Putamen (tissue), 1 donor: Measurements from ENCODE around the gene PLPP6.
"Not testable (repeated sequence)": the region's sequence is repeated elsewhere in the genome, so short reads cannot be mapped to it uniquely, and the experiment has no call there.

Source experiments
- DNase-seq: peaks from one replicate; pipeline ENCODE4 v3.0.0-alpha.2; 2016; ENCODE audit warnings: low spot score

PLPP6 gene

DNA sequence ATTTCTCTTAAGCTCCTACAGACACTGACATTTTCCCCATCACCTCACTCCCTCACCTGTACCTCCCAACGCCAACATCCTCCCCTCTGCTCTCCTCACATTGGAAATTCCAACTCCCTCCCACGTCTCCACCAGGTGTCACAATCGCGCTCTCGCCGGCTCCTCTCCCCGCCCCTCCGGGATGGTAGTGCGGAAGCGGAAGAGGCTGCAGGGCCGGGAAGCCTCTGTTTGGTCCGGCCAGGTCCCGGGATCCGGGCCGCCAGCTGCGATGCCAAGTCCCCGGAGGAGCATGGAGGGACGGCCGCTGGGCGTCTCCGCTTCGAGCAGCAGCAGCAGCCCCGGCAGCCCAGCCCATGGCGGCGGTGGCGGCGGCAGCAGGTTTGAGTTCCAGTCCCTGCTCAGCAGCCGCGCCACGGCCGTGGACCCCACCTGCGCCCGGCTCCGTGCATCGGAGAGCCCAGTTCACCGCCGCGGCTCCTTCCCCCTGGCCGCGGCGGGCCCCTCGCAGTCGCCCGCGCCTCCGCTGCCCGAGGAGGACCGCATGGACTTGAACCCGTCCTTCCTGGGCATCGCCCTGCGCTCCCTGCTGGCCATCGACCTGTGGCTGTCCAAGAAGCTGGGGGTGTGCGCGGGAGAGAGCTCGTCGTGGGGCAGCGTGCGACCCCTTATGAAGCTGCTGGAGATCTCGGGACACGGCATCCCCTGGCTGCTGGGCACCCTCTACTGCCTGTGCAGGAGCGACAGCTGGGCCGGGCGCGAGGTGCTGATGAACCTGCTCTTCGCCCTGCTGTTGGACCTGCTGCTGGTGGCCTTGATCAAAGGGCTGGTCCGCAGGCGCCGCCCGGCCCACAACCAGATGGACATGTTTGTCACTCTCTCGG, at the start of gene PLPP6:
PLPP6 (plus strand) TSS at position 187 of the 881 bp plus-strand sequence; CDS start at position 269, 82 bp downstream.
- DNase-seq = peak; percentile 87

DNA sequence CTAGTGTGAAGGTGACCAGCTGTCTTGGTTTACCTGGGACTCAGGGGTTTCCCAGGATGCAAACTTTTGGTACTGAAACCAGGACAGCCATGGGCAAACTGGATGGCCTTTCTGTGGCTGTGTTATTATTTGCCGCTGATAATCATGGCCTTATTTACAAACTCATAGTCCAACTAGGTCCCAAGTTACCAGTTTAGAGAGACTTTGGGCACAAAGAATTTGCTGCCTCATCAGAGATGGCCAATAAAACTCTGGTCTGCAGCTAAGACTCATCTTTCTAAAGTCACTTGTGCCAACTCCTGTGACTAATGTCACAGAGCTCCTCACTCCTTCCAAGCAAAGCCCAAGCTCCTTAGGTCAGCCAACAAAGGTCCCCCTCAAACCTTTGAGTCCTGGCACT, 47.5 kb upstream of the PLPP6 start:
- no peak for DNase-seq

DNA sequence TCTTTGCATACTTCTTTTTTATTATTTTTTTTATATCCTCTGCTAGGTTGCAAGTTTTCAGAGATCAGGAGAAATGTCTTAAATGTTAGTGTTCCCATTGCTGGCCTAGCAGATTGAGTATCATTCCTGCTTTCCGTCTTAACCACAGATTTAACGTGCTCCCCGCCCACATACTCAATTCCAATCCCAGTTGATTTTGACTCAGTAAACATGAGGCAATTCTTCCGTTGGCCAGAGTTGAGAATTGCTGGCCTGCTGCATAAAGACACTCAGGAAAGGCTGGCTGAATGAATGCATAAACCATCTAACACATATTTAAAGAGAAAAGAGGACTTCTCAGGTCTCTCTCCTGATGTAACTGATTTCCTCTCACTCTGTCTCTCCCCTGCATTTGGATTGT, 46.8 kb upstream of the PLPP6 start:
- no peak for DNase-seq

DNA sequence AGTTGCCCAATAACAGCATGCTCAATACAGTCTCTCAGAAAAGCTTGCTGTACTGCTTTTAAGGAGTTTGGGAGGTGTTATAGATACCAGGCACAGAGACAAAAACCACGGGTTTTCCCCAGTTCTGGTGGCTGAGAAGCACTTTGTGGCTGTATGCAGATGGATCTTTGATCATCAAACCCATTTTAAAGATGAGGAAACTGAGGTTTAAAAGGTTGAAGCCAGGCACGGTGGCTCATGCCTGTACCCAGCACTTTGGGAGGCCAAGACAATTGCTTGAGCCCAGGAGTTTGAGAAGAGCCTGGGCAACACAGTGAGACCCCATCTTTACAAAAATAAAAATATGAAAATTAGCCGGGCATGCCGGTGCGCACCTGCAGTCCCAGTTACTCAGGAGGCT, 46.3 kb upstream of the PLPP6 start:
- no peak for DNase-seq

DNA sequence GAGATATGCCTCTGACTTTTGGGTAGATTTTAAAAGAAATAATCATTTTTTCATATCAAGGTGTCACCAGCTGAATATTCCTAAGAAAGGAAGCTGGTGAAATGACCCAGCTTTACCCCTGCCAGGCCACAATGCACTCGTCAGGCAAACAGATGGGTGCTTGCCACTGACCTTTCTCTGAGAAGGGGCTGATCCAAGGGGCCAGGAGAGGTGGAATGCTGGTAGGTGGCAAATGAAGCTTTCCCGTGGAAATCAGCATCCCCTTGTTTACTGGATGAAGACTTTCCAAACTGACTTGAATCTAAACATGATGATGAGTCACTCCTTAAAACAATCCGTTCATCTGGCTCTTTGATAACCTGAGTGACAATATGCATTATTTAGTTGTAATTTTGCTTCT, 44.3 kb upstream of the PLPP6 start:
- DNase-seq = no peak

DNA sequence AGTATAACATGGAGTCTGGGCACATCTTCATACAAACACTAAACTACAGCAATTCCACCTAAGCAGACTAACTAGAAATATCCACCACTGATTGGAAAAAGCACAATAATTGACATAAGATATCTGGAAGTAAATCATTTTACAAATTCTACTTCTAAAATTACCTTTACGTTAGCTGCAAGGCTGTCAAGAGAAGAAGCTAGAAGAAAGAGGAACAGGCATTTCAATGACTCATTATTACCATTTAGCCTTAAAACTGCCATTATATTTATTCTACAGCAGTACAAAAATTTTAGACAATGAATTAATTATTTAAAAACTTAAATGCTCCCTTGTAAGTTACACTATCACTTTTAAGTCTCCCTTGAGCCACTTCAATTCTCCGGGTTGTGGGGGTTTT, 43.4 kb upstream of the PLPP6 start:
- DNase-seq = no peak

DNA sequence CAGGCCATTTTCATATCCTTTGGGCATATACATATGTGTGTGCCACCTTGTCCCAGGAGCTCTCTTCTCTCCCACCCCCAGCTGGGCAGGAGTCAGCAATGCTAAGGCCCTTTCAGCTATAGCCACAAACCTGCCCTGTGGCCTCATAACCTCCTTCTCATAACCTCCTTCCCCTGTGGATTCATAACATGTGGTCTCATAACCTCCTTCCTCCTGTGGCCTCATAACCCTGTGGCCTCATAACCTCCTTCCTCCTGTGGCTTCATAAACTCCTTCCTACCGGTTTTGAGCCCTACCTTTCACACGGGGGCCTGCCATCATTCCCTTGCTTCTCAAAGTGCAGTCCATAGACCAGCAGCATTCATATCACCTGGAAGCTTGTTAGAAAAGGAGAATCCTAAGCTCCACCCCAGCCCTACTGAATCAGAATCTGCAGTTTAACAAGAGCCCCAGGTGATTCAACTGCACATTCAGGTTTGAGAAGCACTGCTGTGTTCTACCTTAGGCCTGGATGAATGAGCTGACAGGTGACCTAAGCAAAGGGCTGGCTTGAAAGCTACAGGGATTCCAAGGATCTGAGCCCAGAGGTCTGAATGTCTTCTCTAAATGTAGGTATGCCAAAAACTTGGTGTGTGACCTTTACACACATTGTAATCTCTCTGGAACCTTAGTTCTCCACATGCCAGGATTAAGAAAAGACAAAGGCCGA, 41.9 kb upstream of the PLPP6 start:
- no peak for DNase-seq

DNA sequence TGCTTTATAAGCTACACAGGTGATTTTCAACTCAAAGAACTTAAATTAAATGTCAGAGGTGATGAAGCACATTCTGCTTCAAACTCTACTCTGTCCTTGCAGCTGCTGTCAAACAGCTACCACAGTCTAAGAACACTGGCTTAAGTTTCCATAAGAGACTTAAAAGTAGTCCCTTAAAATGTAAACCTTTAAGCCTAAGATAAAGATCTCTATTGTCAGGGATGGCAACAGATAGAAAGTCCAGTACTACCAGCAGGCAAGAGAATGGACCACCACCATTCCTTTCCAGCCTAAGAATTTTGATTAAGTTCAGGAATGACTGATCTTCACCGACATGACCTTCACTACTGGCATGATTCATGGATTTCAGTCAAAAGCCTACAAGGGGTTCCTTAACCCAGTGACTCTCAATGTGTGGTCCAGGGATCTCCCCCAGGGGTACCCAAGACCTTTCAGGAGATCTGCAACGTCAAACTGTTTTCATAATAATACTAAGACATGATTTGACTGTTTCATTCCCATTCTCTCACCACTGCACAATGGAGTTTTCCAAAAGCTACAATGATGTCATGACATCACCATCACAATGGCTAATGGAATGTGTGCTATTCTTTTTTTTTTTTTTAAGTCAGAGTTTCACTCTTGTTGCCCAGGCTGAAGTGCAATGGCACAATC, 41.1 kb upstream of the PLPP6 start:
- DNase-seq = no peak

DNA sequence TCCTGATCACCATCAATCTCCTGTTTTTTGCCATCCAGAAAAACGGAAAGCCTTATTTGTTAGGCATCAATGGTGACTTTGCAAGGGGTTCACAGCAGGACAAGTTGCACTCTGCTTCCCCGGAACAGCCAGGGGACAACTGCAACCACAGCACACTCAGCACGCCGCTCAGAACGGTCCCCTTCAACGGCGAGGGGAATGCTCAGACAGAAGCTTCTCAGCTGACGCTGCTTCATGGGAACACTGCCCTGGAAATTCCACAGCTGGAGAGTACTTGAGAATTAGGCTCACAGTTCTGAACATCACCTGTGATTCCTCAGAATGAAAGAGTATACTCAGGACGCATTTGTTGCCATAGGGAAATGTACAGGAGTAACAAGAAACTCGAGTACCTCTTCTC, 40.1 kb upstream of the PLPP6 start:
- no peak for DNase-seq

DNA sequence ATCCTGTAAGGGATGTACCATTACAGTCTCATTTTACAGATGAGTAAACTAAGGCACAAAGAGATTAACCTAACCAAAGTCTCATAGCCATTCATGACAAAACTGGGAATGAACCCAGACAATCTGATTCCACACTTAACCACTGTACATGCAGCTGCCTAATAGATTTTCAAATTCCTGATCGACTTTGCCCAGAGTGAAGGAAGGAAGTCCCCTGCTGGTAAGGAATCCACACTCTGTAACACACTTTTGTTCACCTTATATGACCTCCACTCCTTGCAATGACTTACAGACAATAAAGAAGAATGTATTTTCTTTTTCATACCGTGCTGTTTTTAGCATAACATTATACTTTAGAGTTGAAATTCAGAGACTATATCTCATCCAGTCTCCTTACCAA, 31.3 kb upstream of the PLPP6 start:
- DNase-seq = no peak

DNA sequence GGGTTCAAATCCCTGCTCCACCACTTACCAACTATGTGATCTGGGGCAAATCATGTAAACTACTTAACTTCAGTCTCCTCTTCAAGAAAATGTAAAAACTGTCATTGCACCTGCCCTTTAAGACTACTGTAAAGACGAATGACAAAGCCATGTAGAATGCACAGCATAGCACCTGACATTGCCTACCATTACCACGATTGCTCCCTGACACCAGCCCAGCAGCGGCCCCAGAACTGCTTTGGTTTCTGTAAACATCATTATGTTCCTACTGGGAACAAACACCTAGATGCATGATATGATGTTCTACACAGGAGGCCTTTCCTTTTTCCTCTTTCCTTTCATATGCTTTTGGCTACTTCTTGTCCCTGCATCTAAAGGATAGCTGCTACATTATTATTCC, 23.1 kb upstream of the PLPP6 start:
- no peak for DNase-seq

DNA sequence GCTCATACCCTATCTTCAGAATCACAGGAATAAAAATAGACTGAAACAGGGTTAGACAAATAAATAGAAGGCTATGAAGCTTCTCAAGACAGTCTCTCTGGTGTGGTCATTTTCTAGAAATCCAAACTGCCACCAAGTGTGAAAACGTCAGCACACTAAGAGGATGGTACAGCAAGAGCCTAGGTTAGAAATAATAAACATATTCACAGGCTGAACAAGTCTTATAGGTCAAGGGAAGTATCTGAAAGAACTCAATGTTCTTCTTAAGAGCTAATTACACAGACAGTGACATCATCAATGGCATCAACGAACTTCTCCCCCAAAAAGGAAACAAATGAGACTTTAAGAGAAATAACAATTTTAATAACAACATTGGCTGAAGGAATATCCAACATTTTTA, 22.7 kb upstream of the PLPP6 start:
- DNase-seq = no peak

DNA sequence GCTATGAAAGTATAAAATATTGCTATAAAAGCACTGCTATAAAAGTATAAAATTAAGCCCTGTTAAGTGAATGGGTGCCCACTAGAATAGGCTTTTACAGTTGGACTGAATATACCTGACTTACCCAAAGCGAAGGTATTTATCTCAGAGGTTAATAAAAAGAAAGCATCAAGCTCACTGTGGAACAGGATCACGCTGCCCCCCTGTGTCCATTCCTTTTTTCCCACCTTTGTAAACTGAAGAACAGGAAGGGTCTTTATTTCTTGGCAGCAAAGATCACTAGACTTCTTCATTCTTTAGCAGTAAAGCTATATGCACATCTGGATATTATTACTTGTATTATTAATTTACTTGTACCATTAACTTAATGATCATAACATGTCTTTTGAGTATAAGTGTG, 22.1 kb upstream of the PLPP6 start:
- DNase-seq = no peak

DNA sequence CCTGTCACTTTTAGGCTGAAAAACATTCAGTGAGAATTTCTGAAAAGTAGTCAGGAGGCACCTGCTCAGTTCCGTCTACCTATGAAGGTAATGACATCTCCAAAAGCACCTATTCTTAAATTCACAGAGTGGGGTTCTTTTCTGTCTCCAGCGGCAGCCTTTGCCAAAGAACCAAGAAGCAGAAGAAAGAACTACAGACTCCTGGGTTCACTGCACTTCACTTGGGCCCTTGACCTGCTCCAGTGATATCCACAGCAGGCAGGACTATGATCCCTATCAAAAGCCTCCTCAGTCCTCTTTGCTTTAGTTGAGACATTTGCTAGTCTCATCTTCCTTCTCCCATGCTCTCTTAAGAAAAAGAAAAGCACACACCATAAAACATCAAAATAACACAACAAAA, 19.7 kb upstream of the PLPP6 start:
- DNase-seq = no peak

DNA sequence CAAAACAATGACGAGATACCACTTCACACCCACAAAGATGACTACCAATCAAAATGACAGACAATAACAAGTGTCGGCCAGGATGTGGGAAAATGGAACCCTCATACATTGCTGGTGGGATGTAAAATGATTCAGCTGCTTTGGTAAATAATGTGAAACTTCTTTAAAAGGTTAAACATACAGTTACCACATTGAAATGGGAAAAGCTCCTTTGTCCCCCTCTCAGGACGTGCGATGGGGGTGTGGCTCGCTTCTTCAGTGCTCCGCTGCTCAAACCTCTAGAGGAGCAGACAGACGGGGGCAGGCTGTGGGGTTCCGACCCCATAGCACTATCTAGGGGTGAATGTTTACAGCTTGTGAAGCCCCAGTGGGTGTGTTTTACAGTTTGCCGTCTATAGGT, 8.0 kb upstream of the PLPP6 start:
- DNase-seq = no peak

DNA sequence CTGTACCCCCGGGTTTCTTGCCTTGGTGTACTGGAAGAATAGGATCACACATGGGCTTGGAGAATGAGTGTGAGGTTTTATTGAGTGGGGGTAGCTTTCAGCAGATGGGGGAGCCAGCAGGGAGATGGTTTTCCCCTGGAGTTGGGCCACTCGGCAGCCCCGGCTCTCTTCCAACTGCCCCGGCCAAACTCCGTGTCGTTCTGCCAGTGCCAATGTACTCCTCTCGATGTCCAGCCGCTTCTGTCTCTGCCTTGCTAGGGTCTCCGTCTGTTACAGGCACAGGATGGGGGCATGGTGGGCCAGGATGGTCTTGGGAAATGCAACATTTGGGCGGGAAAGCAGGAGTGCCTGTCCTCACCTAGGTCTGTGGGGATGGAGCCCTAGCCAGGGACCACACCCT, 7.6 kb upstream of the PLPP6 start:
- no peak for DNase-seq

DNA sequence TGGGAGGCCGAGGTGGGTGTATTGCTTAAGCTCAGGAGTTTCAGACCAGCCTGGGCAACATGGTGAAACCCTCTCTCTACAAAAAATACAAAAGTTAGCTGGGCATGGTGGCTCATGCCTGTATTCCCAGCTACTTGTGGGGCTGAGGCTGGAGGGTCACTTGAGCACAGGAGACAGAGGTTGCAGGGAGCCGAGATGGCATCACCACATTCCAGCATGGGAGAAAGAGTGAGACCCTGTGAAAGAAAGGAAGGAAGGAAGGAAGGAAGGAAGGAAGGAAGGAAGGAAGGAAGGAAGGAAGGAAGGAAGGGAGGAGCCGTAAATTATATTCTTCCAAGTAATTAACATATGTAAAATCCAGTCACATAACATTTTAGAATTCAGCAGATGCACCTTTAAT, 5.9 kb upstream of the PLPP6 start:
- not testable (repeated sequence) for DNase-seq

DNA sequence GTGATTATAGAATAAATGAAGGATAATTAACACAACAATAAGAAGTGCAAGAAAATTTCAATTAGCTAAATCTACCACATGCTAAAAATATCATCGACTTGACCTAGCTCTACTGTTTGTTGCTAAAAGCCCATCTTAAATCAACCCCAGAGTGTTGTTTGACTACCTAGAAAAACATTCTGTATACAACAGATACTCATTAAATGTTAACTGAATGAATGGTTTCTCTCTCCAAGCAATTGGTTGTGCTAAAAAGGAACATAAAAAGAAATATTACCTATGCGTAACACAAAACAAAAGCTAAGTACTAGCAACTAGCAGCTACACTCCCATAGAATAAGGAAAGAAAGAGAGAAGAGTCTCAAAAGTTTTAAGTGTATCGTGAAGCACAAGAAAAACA, 5.5 kb upstream of the PLPP6 start:
- no peak for DNase-seq

DNA sequence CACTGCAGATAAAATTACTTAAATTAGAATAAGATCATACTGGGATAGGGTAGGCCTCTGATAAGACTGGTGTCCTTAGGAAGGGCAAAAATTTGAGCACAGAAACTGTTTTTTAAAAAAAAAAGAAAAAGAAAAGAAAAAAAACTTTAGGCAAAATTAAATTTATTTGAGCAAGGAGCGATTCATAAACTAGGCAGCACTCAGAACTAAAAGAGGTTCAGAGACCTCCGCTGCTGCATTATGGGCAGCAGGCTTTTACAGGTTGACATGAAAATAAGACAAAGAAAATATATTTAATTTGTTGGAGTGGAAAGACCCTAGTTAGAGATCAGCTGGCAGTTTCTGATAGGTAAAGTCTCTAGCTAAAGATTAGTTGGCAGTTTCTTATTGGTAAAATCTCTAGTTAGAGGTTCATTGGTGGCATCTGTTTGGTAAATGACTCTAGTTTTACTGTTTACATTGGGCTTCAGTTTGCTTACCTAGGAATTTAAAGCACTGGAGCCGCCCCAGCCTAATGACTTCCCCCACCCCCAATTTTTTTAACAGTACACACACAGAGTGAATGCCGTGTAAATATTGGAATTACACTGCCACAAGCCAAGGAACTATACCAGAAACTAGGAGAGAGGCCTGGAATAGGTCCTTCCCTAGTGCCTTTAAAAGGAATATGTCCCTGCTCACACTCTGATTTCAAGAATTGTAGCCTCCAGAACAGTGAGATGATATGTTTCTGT, 4.5 kb upstream of the PLPP6 start:
- DNase-seq = no peak

DNA sequence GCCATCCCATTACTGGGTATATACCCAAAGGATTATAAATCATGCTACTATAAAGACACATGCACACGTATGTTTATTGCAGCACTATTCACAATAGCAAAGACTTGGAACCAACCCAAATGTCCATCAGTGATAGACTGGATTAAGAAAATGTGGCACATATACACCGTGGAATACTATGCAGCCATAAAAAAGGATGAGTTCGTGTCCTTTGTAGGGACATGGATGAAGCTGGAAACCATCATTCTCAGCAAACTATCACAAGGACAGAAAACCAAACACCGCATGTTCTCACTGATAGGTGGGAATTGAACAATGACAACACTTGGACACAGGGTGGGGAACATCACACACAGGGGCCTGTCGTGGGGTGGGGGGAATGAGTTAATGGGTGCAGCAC, 1.4 kb upstream of the PLPP6 start:
- DNase-seq = not testable (repeated sequence)

DNA sequence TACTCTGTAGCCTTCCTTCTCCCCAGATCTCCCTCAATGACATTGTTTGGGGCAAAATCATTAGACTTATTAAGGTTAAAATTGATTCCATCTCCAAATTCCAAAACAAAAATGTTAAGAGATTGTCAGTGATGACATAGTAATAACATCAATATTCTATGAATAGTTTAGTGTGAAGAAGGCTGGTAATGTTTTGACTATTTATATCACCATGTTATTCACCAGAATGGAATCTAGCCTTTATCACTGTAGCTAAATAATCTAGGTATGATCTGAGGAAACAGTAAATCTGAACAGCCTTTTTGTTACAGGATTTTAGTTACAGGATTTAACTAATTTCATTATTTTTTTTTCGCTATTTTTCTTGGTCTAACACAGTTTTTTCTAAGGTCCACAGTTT, 929 bp upstream of the PLPP6 start:
- no peak for DNase-seq

DNA sequence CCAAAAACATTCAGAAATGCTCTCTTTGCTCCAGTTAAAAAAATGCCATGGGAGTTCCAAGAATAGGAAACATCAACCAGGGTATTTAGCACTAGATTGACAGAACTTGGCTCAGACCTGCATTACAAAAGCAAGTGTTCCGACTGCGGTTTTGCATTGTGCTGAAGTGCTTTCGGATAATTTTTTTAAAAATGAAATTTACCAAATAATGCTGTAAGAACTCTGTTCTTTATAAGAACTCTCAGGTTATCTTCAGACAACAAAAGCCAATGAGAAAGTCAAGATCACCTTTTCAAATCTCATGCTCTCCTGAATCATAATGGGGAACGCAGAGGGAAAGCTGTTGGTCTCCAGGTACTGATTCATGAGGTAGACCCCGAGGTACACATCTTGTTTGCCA, 483 bp upstream of the PLPP6 start:
- DNase-seq = no peak
